Ectodermal cell (in vitro differentiated cells): Measurements from ENCODE around the gene SEC14L1.
A peak's percentile ranks its signal among the peaks of the same experiment; 100 is the strongest.
"Not testable (repeated sequence)": the region's sequence is repeated elsewhere in the genome, so short reads cannot be mapped to it uniquely, and the experiment has no call there.

ENCODE experiments used
- H3K27ac ChIP-seq: 2 replicates; pipeline ENCODE4 v1.7.0; 2013; ENCODE audit warnings: mild to moderate bottlenecking, low read depth, low read length; ENCODE audit not compliant: insufficient read depth, poor library complexity, severe bottlenecking
- H3K27me3 ChIP-seq: 2 replicates; pipeline ENCODE4 v1.7.0; 2013; ENCODE audit warnings: mild to moderate bottlenecking, low read length; ENCODE audit not compliant: insufficient read depth, control insufficient read depth, poor library complexity, severe bottlenecking
- H3K36me3 ChIP-seq: one replicate; pipeline ENCODE4 v1.7.0; 2013; ENCODE audit warnings: low read length; ENCODE audit not compliant: control insufficient read depth, insufficient read depth
- H3K4me1 ChIP-seq: one replicate; pipeline ENCODE4 v1.7.0; 2013; ENCODE audit warnings: low read length; ENCODE audit not compliant: control insufficient read depth, insufficient read depth
- H3K4me3 ChIP-seq: 2 replicates; pipeline ENCODE4 v1.7.0; 2013; ENCODE audit warnings: low read depth, low read length, control low read depth; ENCODE audit not compliant: insufficient read depth
- H3K9me3 ChIP-seq: 2 replicates; pipeline ENCODE4 v1.7.0; 2013; ENCODE audit warnings: mild to moderate bottlenecking, low read length, moderate library complexity; ENCODE audit not compliant: control insufficient read depth
- WGBS, 2 experiments: methylation state at CpG; one replicate each; pipeline ENCODE4 v1.1.7; 2013; ENCODE audit warnings: missing lambda C conversion rate in 2 of 2; 5-methylcytosine and 5-hydroxymethylcytosine counted together

Gene SEC14L1

DNA sequence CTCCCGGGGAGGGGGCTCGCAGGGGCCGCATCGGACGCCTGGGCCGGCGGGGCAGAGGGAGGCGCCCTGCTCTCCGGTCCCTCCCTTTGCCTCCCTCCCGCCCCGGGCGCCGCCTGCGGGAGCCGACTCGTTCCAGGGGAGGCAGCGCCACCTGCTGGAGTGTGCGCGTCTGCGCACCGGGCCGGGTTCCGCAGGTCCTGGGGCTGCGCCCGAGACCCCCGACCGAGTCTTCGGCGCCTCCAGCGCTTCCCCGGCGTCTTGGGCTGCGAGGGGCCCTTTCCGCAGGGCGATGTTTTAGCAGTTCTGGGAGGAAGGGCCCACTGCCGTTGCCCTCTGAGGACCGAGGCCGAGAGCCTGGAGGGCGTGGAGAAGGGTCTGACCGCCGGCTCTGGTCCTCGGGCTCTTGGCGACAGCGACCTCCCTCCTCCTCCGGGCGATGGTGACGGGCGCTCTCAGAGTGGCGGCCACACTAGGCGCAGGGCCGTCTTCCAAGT is 106.3 kb downstream of the SEC14L1 start:
- H3K4me3 ChIP-seq = peak overlapping the region; percentile 46
- H3K36me3 ChIP-seq = no peaks in the 10 kb centered on the region
- no peak overlapping the region for H3K27ac ChIP-seq
- no peaks in the 10 kb centered on the region for H3K9me3 ChIP-seq
- no peaks in the 10 kb centered on the region for H3K4me1 ChIP-seq
- peaks cover 18% of the 10 kb centered on the region for H3K27me3 ChIP-seq
- 1% methylated on average over 50 to 51 of the region's 51 CpGs for WGBS, 2 experiments

DNA sequence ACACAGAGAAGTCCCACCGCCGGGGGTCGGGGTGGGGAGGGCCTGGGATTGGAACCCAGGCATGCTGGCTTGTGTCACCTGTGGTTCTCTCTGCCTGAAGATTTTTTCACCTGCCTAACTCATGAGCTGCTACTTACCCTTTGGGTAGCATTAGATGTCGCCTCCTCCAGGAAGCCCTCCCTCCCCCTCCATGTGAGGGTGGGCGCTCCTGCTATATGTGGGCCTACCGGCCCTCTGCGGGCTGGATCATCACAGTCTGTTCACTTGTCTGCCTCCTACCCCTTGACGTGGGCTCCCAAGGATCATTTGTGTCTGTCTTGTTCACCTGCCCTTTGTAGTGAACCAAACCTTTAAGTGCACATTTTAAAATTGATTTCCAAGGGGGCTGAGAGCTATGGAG is 106.8 kb downstream of the SEC14L1 start:
- no peaks in the 10 kb centered on the region for H3K36me3 ChIP-seq

DNA sequence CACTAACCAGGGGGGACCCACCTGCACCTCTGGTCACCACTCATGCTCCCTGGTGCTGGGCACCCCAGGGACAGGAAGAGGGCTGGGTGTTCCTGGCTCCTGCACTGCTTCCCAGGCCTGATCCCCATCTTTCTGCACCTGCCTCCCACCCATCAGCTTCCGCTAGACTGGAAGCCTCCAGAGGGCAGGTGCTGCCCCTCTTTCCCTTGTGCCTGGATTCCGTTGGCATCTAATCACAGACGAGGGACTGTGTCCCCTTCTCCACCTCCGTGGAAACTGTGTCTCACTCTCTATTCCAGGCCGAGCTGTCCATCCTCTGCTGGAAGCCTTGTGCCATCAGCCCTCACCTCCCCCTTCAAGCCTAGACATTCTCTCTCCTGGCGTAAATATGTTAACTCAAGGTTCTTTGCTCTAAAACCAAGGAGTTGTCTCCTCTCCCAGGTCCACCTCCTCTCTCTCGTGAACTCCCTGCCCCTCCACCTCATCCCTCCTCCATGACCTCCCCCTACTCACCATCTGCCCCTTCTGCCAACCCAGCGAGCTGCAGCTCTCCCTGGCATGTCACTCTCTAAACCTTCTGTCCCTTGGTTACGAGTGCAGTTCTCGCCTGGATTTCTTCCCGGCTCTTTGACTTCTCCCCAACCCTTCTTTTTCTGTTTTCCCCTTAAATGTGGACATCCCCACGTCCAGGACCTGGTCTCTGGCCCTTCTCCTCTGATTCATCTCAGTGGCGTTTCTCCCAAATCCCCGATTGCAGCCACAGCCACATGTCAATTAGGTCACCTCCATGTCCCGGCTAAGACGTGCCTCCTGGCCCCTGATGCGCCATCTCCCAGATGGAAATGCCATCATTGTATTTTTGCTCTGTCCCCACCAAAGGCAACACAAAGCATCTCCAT is 107.7 kb downstream of the SEC14L1 start:
- 89 to 90% methylated on average over 17 of the region's 17 CpGs for WGBS, 2 experiments
- H3K4me3 ChIP-seq = no peak overlapping the region
- no peak overlapping the region for H3K27ac ChIP-seq

More for the DNA sequence above, 106.8 kb downstream of the SEC14L1 start:
- Histone ChIP-seq H3K4me1 (no peaks in the 10 kb centered on the region), H3K4me3 (peak overlapping the region; percentile 46), H3K27me3 (peaks cover 18% of the 10 kb centered on the region), H3K9me3 (no peaks in the 10 kb centered on the region), H3K27ac (no peak overlapping the region)
- WGBS, 2 experiments = 76% methylated on average over 8 of the region's 8 CpGs

GRCh38 chr17:77251622-77252183 is 110.9 kb downstream of the SEC14L1 start:
- peaks cover 4% of the 10 kb centered on the region for H3K4me1 ChIP-seq
- no peak overlapping the region for H3K4me3 ChIP-seq
- no peaks in the 10 kb centered on the region for H3K9me3 ChIP-seq
- 92 to 96% methylated on average over 4 of the region's 4 CpGs for WGBS, 2 experiments
- H3K27me3 ChIP-seq = peaks cover 18% of the 10 kb centered on the region
- H3K36me3 ChIP-seq = no peaks in the 10 kb centered on the region
- no peak overlapping the region for H3K27ac ChIP-seq

More for the DNA sequence above, 107.7 kb downstream of the SEC14L1 start:
- H3K4me1 ChIP-seq = no peaks in the 10 kb centered on the region
- peaks cover 18% of the 10 kb centered on the region for H3K27me3 ChIP-seq
- no peaks in the 10 kb centered on the region for H3K36me3 ChIP-seq
- H3K9me3 ChIP-seq = no peaks in the 10 kb centered on the region

GRCh38 chr17:77252306-77252705 is 111.5 kb downstream of the SEC14L1 start:
- not testable (repeated sequence) for H3K27ac ChIP-seq, H3K4me3 ChIP-seq, H3K36me3 ChIP-seq, H3K4me1 ChIP-seq, H3K9me3 ChIP-seq
- WGBS, 2 experiments = 73 to 74% methylated on average over 7 of the region's 7 CpGs
- peaks cover 16% of the 10 kb centered on the region for H3K27me3 ChIP-seq

DNA sequence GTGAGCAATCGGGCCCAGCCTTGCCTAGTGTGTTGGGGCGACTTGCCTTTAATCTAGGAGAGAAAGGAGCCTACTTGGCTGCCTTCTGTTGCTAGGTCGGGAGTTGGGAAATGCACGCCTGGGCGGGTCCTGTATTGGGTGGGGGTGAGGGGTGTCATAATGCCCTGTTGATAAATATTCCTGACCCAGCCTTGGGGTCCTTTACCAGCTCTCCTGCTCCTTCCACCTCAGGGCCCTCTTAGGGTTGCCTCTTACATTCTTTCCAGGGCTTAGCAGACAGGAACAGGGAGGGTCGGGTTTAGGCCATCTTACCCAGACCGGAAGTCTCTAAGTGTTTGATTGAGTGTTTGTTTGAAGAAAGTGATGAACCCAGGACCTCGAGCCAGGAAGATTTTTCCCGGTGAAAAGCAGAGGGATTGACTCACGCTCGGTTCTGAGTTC is 112.9 kb downstream of the SEC14L1 start:
- no peaks in the 10 kb centered on the region for H3K9me3 ChIP-seq
- H3K27me3 ChIP-seq = peaks cover 3% of the 10 kb centered on the region
- no peak overlapping the region for H3K4me3 ChIP-seq
- H3K27ac ChIP-seq = no peak overlapping the region
- no peaks in the 10 kb centered on the region for H3K36me3 ChIP-seq
- WGBS, 2 experiments = 79 to 81% methylated on average over 11 of the region's 11 CpGs
- peaks cover 4% of the 10 kb centered on the region for H3K4me1 ChIP-seq

DNA sequence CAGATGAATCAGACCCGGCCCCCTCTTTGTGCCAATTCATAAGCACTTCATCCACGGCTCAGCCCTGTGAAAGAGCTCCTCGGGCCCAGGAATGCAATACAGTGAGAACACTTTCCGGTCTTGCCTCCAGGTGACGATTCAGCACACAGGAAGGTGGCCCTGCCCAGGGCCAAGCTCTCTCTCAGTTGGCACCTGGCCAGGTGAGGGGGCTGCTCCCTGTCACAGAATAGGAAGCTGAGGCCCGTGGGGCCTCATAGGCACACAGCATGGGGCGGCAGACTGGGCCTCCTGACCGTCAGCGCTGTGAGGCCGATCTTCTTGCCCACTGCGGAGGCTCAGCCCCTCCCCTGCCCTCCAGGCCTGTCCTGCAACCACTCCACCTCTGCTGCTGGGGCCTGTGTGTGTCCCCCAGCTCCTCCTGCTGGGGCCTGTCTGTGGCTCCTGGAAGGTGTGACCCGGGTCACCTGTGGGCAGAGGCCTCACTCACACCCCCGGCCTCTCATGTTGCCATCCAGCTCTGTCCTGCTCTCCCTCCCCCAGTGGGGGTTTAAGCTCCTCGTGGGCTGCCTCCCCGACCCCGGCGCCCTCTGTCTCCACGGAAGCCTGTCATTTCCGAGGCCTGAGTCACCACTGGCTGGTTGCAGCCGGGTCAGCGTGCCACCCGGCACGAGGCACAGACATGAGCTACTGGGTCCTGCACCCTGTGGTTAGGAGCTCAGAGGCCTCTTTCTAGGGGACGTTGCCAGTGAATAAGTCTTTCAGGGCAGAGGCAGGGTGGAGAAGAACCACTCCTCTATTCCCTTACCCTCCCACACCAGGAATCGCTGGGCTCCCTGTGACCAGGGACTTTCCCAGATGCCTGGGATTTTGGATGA is 114.4 kb downstream of the SEC14L1 start:
- Histone ChIP-seq H3K27me3 (no peaks in the 10 kb centered on the region), H3K4me3 (no peak overlapping the region), H3K27ac (no peak overlapping the region), H3K4me1 (peaks cover 4% of the 10 kb centered on the region), H3K36me3 (no peaks in the 10 kb centered on the region), H3K9me3 (no peaks in the 10 kb centered on the region)
- WGBS, 2 experiments = 54 to 63% methylated on average over 25 of the region's 25 CpGs

- H3K36me3 ChIP-seq, H3K27me3 ChIP-seq, H3K27ac ChIP-seq, H3K4me1 ChIP-seq, H3K9me3 ChIP-seq, H3K4me3 ChIP-seq: not testable (repeated sequence)
- WGBS, 2 experiments = 90 to 93% methylated on average over 13 to 14 of the region's 14 CpGs
These were observed 115.2 kb downstream of the SEC14L1 start for GRCh38 chr17:77255970-77256369.

- Histone ChIP-seq H3K27ac (no peak overlapping the region), H3K27me3 (no peaks in the 10 kb centered on the region), H3K9me3 (no peaks in the 10 kb centered on the region), H3K4me3 (no peak overlapping the region), H3K4me1 (peaks cover 4% of the 10 kb centered on the region), H3K36me3 (no peaks in the 10 kb centered on the region)
- 93% methylated on average over 2 of the region's 2 CpGs for WGBS, 2 experiments
These were observed 115.9 kb downstream of the SEC14L1 start for GRCh38 chr17:77256710-77257109.

- 89 to 93% methylated on average over 1 of the region's 1 CpG for WGBS, 2 experiments
- no peak overlapping the region for H3K27ac ChIP-seq
- peaks cover 4% of the 10 kb centered on the region for H3K4me1 ChIP-seq
- no peak overlapping the region for H3K4me3 ChIP-seq
- H3K9me3 ChIP-seq = no peaks in the 10 kb centered on the region
- no peaks in the 10 kb centered on the region for H3K27me3 ChIP-seq
- H3K36me3 ChIP-seq = no peaks in the 10 kb centered on the region
These were observed 116.4 kb downstream of the SEC14L1 start for GRCh38 chr17:77257169-77257568.
